ENCODE results near the gene ERGIC1.

Gene ERGIC1

GRCh38 chr5:172958331-172959046 lies 124.4 kb downstream of the ERGIC1 start:
- H3K4me3 ChIP-seq (ENCODE audit: low read length) = peak overlapping the region; percentile 84
- no peaks in the 10 kb centered on the region for H3K9me3 ChIP-seq (ENCODE audit: control insufficient read depth, insufficient read depth, low read length)
- H4K20me1 ChIP-seq (ENCODE audit: control insufficient read depth, insufficient read depth, low read depth, low read length) = no peaks in the 10 kb centered on the region
- H3K79me2 ChIP-seq (ENCODE audit: control insufficient read depth, low read length) = peaks cover 19% of the 10 kb centered on the region
- H3K36me3 ChIP-seq (ENCODE audit: control insufficient read depth, low read length) = peaks cover 3% of the 10 kb centered on the region; the same call in 1 of the 2 replicates
- no peak for TF ChIP-seq CTCF (IDR thresholded peaks at IDR 0.05; ENCODE audit: low read depth, low read length, poor library complexity, severe bottlenecking)
- TF ChIP-seq EZH2phosphoT487 (IDR thresholded peaks at IDR 0.05; ENCODE audit: borderline replicate concordance, low read length) = no peak
- no peaks in the 10 kb centered on the region for H3F3A ChIP-seq (ENCODE audit: control insufficient read depth, insufficient read depth)
- H3K9me2 ChIP-seq (replicated peaks; ENCODE audit: control insufficient read depth, low read length) = no peaks in the 10 kb centered on the region
- peak overlapping the region; percentile 65 for H3K4me2 ChIP-seq (ENCODE audit: low read length)
- peaks cover 13% of the 10 kb centered on the region for H3K4me1 ChIP-seq (ENCODE audit: control insufficient read depth, low read length)
- H3K27me3 ChIP-seq (ENCODE audit: control insufficient read depth, low read length) = peaks cover 3% of the 10 kb centered on the region; the same call in 1 of the 2 replicates
- H3K27ac ChIP-seq (ENCODE audit: low read depth, low read length) = peak overlapping the region; percentile 49

GRCh38 chr5:172959824-172960799 lies 126.1 kb downstream of the ERGIC1 start:
- no peaks in the 10 kb centered on the region for H3F3A ChIP-seq (ENCODE audit: control insufficient read depth, insufficient read depth)
- H3K4me2 ChIP-seq (ENCODE audit: low read length) = peak overlapping the region; percentile 65
- peaks cover 3% of the 10 kb centered on the region; the same call in 1 of the 2 replicates for H3K27me3 ChIP-seq (ENCODE audit: control insufficient read depth, low read length)
- no peak overlapping the region for H3K27ac ChIP-seq (ENCODE audit: low read depth, low read length)
- H3K36me3 ChIP-seq (ENCODE audit: control insufficient read depth, low read length) = peaks cover 6% of the 10 kb centered on the region; the same call in 1 of the 2 replicates
- peaks cover 19% of the 10 kb centered on the region for H3K79me2 ChIP-seq (ENCODE audit: control insufficient read depth, low read length)
- H3K4me1 ChIP-seq (ENCODE audit: control insufficient read depth, low read length) = peaks cover 13% of the 10 kb centered on the region
- peak overlapping the region; percentile 84 for H3K4me3 ChIP-seq (ENCODE audit: low read length)
- no peaks in the 10 kb centered on the region for H3K9me3 ChIP-seq (ENCODE audit: control insufficient read depth, insufficient read depth, low read length)
- H3K9me2 ChIP-seq (replicated peaks; ENCODE audit: control insufficient read depth, low read length) = no peaks in the 10 kb centered on the region
- TF ChIP-seq CTCF (IDR thresholded peaks at IDR 0.05; ENCODE audit: low read depth, low read length, poor library complexity, severe bottlenecking) (no peak), EZH2phosphoT487 (IDR thresholded peaks at IDR 0.05; ENCODE audit: borderline replicate concordance, low read length) (no peak)
- no peaks in the 10 kb centered on the region for H4K20me1 ChIP-seq (ENCODE audit: control insufficient read depth, insufficient read depth, low read depth, low read length)

- Histone ChIP-seq H4K20me1 (ENCODE audit: control insufficient read depth, insufficient read depth, low read depth, low read length) (no peaks in the 10 kb centered on the region), H3K4me1 (ENCODE audit: control insufficient read depth, low read length) (peaks cover 16% of the 10 kb centered on the region), H3K9me2 (replicated peaks; ENCODE audit: control insufficient read depth, low read length) (no peaks in the 10 kb centered on the region), H3K27ac (ENCODE audit: low read depth, low read length) (no peak overlapping the region), H3K79me2 (ENCODE audit: control insufficient read depth, low read length) (no peaks in the 10 kb centered on the region), H3K36me3 (ENCODE audit: control insufficient read depth, low read length) (peaks cover 18% of the 10 kb centered on the region), H3K4me2 (ENCODE audit: low read length) (no peak overlapping the region), H3F3A (ENCODE audit: control insufficient read depth, insufficient read depth) (no peaks in the 10 kb centered on the region), H3K4me3 (ENCODE audit: low read length) (no peak overlapping the region), H3K9me3 (ENCODE audit: control insufficient read depth, insufficient read depth, low read length) (no peaks in the 10 kb centered on the region), H3K27me3 (ENCODE audit: control insufficient read depth, low read length) (no peaks in the 10 kb centered on the region)
- no peak for TF ChIP-seq CTCF (IDR thresholded peaks at IDR 0.05; ENCODE audit: low read depth, low read length, poor library complexity, severe bottlenecking)
- TF ChIP-seq EZH2phosphoT487 (IDR thresholded peaks at IDR 0.05; ENCODE audit: borderline replicate concordance, low read length) = no peak
Measured at GRCh38 chr5:172969921-172970320, 135.9 kb downstream of the ERGIC1 start.
